HG03159 (cell line): Measurements from ENCODE around the gene ANKRD18A.
A peak's percentile ranks its signal among the peaks of the same experiment; 100 is the strongest.
"Not testable (repeated sequence)": the region's sequence is repeated elsewhere in the genome, so short reads cannot be mapped to it uniquely, and the experiment has no call there.

Experiments used
- ATAC-seq: cut with Tn5 transposase; IDR thresholded peaks from one replicate; pipeline ENCODE4 v1.9.1; 2021; ENCODE audit warnings: mild to moderate bottlenecking, moderate library complexity; ENCODE audit not compliant: unreplicated experiment

ANKRD18A gene

DNA sequence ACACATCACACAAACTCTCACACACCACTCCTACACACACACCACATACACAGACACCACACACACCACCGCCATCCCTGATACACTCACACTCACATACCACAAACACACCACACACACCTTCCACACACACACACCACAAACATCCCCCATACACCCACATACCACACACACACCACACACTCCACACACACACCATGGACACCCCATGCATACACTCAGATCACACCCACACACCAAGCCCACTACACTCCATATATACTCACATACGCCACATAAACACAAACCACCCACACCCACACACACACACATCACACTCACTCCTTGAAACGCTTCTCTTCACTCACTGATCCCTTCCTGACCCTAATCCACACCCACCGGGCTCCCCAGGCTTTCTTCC lies 9.1 kb upstream of the ANKRD18A start:
- ATAC-seq = no peak

DNA sequence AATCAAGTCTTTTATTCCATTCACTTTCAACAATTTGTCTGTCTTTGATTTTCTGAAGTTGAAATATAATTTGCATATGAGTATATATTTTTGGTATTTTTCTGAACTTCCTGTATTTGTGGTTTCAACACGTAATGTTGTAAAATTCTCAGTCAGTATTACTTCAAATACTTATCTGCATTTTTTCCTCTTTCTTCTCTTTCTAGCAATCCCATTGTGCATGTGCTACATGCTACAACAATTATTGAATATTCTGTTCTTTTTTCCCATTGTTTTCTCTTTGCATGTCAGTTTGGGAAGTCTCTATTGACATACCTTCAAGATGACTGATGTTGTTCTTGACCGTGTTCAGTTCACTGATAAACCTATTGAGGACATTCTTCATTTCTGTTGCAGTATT lies 5.6 kb upstream of the ANKRD18A start:
- ATAC-seq = no peak

DNA sequence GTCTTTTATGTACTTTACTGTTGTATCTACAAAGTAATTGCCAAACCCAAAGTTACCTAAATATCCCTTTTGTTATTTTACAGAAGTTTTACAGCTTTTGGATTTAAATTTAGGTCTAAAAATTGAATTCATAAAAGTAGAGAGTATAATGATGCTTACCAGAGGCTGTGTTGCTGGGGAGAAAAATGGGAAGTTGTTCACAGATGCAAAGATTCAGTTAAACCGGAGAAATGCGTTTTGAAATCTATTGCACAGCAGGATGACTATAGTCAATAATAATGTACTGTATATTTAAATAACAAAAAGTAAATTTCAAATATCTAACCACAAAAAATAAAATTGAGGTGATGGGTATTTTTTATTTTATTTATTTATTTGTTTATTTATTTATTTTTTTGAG lies 2.6 kb upstream of the ANKRD18A start:
- ATAC-seq = no peak

DNA sequence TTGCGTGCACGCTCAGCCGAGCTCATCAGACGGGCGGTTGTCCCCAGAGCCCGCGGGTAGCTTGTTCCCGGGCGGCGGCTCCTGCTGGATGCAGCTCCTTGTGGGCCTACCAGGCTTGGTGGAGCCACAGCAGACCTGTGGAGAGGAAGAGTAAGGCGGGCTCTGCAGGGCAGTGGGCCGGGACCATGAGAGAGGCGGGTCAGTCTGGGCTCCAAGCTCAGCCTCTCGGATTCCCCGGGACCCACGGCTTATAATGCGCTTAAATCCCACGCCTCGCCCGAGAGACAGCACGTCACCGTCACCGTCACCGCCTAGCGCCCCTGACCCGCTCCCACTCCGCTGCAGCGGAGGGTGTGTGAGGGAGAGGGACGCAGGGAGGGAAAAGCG lies 1.9 kb upstream of the ANKRD18A start:
- no peak for ATAC-seq

DNA sequence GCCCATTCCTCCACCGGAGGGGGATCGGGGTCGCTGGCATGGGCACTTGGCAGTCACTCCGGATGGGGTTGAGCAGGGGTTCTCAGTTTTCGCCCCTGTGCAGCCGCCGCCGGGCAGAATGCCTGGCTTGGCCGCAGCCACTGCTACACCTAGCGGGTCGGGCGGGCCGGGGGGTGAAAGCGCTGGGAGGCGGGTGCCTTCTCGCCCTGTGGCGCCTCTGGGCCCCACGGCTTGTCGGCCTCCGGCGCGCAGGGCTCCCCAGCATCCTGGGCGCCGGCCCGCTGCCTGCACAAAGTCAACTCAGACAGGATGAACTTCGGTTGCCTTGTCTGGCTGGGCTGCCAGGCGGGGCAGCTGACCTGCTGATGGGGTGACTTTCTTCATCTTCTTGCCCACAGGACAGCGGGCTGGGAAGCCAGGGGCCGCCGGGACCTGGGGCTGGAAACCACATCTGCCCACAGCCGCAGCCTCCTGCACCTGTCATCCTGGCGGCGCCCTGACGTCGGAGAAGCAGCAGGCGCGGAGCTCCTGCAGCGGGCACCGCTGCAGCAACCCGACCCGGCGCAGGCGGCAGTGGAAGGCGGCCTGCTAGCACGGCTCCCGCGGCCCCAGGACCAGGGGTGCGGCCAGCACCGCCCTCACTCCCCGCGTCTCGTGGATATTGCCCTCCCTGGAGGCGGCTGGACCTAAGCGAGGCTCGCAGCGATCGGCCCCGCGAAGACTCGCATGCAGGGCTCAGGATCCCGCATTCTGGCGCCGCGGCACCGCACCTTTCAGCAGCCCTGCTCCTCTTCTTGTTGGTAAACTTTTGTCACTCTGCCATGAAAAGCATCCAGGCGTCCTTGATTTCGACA lies 1.3 kb upstream of the ANKRD18A start:
- peak; percentile 29 for ATAC-seq

DNA sequence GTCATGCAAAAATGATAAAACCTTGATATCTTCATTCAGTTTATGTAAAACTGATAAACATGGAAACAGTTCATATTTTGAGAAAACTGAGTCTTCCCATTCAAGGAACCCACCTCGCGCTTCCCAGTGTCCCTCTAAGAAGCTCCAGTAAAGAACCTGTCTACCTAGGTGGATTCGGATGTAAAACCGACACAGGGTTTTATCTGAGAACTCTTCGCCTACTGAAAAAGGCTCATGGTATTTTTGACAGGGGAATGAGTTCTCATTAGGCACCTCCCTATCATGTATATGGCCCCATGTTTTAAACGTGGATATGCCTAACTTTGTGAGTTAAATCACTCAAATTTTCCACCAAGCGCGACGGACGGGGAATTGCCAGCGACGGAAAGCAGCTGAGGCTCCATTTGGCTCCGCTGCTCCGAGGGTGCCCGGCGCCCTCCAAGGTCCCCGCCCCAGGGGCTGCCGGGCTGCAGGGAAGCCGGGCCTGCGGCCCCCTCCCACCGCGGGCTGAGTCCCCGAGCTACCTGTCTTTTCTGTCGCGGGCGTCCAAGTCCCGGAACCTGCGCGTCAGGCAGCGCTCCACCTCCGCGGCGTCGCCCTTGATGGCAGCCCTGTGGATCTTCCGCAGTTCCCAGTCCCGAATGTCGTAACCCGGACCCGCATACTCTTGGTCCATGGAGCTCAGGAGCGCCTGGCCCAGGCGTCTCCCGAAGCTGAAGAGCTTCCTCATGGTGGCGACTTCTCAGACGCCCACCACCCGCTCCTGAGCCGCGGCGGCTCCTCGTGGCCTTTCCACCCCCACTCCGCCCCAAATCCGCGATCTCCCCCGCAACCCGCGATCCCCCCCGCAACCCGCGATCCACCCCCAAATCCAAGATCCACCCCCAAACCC lies 594 bp downstream of the ANKRD18A start:
- no peak for ATAC-seq

DNA sequence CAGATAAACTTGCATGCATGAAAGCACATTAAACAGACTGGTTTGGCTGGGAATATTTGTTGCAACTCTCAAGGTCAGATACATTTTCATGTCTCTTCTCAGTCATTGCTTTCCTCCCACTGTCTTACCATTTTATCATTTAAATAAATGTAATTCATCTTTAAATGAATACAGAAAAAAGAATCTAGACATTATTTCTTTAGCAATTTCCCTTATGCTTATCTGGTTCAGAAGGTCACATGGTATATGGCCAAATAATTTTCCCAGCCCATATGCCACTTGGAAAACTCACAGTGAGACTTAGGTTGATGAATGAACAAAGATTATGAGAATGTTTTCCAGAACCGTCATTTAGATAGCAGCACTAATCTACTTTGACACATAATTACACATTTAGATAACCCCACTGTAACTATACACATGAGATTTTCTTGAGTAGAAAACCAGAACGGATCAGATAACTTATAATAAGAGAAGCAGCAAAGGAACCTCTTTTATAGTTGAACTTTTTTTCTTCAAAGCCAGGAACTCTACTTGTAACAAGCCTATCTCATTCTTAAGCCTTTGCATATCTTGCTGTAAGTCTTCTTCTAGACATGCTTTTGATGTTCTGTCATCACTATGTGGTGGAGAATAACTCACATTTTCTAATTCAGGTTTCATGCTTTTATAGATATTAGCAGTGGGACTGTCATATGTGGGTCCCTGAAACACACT lies 22.2 kb downstream of the ANKRD18A start:
- ATAC-seq = not testable (repeated sequence)

DNA sequence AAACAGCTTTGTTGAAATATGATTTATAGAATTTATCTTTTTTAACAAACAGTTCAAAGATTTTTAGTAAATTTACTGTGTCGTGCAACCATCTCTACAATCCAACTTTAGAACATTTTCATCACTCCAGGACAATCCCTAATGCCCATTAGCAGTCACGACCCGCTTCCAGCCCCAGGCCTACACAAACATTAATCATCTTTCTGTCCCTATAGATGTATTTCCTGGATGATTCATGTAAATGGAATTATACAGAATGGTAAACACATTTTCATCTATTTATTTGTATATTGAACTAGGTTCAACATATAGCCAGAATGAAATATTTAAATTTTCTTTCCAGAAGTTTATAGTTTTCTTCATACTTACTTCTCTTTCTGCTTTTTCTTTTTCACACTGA lies 25.3 kb downstream of the ANKRD18A start:
- not testable (repeated sequence) for ATAC-seq

DNA sequence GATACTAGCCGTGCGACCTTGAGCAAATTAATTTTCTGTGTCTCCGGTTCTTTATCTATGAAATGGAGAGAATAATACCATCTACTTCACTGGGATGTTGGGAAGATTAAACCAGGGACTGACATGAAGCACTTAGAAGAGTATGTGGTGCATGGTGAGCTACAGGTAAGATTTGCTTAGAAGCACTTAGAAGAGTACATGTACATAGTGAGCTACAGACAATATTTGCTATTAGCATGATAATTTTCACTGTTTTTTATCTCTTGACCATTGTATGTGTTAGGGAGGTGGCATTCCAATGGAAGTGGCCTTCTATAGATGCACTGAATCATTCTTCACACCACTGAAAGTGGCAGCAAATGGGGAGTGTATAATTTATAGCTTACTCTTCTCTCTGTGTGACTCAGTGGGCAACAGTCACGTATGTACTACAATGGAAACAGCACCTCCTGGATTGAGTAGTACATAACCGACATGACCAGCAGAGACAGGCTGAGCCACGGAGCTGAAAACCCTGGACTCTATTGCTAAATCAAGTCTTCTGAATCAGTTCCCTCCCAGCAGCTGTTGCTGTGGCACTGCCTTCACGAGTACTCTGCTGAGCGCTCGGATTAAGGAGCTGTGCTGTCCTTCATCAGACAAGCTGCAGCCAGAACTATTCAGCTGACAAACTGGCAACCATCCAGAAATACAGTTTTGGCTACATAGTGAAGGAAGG lies 28.9 kb downstream of the ANKRD18A start:
- not testable (repeated sequence) for ATAC-seq

DNA sequence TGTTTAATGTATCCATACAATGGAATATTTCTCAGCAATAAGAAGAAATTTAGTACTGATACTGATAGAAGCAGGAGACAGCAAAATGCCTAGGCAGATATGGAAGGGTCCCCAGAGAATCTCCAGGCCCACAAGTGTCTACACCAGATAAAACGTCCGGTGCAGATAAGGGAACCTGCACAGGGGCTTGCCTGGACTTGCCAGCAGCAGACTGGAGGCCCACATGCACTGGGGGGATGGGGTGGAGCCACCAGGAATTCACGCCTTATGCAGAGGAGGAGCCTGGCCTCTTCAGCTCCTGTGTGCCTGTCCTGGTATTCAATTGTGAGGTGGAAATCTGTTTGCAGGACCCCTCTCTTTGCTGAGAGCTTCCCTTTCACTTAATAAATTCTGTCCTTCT lies 36.6 kb downstream of the ANKRD18A start:
- ATAC-seq = not testable (repeated sequence)

DNA sequence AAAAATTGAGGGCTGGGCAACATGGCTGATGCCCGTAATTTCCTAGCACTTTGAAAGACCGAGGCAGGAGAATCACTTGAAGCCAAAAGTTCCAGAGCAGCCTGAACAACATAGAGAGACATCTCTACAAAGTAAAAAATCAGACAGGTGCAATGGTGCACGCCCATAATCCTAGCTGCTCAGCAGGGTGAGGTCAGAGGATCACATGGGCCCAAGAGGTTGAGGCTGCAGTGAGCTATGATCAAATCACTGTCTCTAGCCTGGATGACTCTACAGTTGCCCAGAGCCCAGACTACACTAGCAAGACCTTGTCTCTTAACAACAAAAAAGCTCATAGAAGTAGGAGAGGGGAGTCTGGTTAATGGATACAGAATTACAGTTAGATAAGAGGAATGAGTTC lies 40.3 kb downstream of the ANKRD18A start:
- ATAC-seq = not testable (repeated sequence)

DNA sequence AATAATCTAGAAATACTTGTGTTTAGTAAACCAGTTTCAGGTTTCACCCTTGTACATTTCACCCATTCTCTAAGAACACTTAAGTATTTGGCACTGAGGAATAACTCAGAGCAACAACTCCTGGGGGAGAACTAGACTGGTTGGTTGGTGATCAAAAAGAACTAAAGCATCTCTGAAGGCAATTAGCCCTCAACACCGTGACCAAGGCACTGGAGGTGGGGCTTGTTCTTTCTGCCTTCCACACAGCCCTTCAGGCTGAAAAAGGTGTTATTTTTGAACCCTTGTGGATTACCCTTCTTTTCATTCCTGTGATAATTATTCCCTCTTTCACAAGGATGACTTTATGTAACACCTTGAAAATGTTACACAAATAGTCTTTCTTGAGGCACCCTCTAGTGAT lies 44.2 kb downstream of the ANKRD18A start:
- not testable (repeated sequence) for ATAC-seq

DNA sequence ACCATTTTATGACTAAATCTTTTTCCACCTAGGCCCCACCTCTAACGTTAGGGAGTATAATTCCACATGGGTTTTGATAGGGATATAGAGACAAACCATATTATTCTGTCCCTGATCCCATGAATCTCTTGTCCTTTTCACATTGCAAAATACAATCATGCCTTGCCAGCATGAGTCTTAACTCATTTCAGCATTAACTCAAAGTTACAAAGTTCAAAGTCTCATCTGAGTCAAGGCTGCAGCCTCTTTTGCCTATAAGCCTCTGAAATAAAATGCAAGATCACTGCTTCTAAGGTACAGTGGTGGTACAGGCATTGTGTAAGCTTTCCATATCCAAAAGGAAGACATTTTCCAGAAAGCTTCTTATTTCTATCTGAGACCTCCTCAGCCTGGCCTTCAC lies 54.3 kb downstream of the ANKRD18A start:
- not testable (repeated sequence) for ATAC-seq

DNA sequence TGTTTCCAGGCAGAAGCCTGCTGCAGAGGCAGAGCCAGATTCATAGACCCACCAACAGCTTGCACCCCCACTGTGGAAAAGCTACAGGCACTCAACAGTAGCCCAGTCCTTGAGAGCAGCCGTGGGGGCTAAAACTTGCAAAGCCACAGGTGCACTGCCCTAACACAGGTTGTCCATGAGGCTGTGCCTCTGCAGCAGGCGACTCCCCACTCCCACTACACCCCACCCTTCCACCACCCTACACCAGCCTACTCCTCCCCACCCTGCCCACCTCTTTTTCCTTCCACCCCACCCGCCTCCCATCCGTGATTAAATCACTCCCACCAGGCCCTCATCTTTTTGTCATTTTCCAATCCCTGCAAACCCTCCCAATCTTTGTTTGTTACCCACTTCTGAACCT lies 55.2 kb downstream of the ANKRD18A start:
- not testable (repeated sequence) for ATAC-seq

DNA sequence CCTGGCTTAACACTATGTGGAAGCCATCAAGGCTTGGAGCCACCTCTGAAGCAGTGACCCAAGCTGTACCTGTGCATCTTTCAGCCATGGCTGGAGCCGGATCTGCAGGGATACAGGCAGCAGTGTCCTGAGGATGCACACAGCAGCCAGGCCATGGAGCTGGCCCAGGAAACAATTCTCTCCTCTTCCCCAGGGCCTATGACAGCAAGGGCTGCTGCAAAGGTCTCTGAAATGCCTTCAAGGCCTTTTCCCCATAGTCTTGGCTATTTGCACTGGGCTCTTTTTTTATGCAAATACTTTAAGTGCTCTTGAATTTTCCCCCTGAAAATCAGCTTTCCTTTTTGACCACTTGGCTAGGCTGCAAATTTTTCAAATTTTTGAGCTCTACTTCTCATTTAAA lies 56.5 kb downstream of the ANKRD18A start:
- ATAC-seq = not testable (repeated sequence)

DNA sequence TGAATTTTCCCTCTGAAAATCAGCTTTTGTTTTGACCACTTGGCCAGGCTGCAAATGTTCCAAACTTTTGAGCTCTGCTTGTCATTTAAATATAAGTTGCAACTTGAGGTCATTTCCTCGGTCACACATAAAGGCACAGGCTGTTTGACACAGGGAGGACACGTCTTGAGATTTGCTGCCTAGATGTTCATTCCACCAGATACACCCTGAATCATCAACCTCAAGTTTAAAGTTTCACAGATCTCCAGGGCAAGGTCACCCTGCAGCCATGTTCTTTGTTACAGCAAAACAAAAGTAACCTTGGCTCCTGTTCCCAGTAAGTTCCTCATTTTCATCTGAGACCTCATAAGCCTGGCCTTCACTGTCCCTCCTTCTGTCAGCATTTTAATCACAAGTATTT lies 59.3 kb downstream of the ANKRD18A start:
- not testable (repeated sequence) for ATAC-seq

DNA sequence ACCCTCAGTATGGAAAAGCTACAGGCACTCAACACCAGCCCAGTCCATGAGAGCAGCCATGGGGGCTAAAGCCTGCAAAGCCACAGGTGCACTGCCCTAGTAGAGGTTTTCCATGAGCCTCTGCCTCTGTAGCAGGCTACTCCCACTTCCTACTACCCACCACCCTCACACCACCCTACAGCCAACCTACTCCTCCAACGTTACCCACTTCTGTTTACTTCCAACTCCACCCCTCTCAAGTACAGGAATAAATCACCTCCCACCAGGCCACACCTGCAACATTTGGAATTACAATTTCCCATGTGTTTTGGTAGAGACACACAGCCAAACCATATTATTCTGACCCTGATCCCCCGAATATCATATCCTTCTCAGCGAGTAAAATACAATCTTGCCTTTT lies 61.2 kb downstream of the ANKRD18A start:
- ATAC-seq = not testable (repeated sequence)

DNA sequence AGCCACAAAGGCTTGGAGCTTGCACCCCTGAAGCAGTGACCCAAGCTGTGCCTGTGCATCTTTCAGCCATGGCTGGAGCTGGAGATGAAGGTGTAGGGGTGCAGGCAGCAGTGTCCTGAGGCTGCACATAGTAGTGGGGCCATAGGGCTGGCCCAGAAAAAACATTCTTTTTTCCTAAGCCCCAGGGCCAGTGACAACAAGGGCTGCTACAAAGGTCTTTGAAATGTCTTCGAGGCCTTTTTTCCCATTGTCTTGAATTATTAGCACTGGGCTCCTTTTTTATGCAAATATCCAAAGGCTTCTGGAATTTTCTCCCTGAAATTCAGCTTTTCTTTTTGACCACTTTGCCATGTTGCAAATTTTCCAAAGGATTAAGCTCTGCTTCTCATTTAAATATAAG lies 62.6 kb downstream of the ANKRD18A start:
- not testable (repeated sequence) for ATAC-seq

DNA sequence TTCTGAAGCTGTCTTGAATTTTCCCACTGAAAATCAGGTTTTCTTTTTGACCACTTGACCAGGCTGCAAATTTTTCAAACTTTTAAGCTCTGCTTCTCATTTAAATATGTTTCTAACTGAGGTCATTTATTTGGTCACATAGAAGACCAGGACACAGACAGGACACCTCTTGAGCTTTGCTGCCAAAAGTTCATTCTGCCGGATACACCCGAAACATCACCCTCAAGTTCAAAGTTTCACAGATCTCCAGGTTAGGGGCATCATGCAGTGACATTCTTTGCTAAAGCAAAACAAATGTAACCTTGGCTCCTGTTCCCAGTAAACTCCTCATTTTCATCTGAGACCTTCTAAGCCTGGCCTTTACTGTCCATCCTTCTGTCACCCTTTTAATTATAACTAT lies 65.4 kb downstream of the ANKRD18A start:
- not testable (repeated sequence) for ATAC-seq

DNA sequence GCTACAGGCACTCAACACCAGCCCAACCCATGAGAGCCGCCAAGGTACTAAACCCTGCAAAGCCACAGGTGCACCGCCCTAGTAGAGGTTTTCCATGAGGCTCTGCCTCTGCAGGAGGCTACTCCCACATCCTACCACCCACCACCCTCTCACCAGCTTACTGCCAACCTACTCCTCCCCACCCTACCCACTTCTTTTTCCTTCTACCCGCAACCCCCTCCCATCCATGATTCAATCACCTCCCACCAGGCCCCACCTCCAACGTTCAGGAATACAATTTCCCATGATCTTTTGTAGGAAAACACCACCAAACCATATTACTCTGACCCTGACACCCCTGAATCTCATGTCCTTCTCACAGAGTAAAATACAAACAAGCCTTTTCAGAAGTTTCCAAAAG lies 67.4 kb downstream of the ANKRD18A start:
- not testable (repeated sequence) for ATAC-seq
